WTC11 (cell line): Measurements from ENCODE around the gene PDK2. TPM values are rescaled to one million over a fixed set of nuclear protein-coding genes. Genes with fewer than 3 reads are reported as not detected.

Source experiments
- ATAC-seq: fragments of 200-7000 bp; cut with Tn5 transposase; 2 replicates; pipeline ENCODE4 v1.10.0; 2021; ENCODE audit warnings: mild to moderate bottlenecking, moderate library complexity
- CTCF ChIA-PET: fragments of 300-600 bp; sonication (Branson Sonifier 250); formaldehyde crosslinking; loops from one replicate; lab custom pipeline; 2021; ENCODE audit warnings: antibody characterized with exemption; lab: Charles Lee
- POLR2A ChIA-PET: fragments of 350-600 bp; sonication (Branson Sonifier 250); formaldehyde crosslinking; loops from one replicate; lab custom pipeline; 2021; ENCODE audit warnings: antibody characterized with exemption; lab: Charles Lee
- DNase-seq: peaks from one replicate; pipeline ENCODE4 v3.0.0; 2021; ENCODE audit warnings: low spot score
- H3K27ac Mint-ChIP-seq: 2 replicates; pipeline ENCODE4 v1.8.0; 2021; ENCODE audit warnings: mixed read lengths
- H3K27me3 Mint-ChIP-seq: 2 replicates; pipeline ENCODE4 v1.8.0; 2021; ENCODE audit warnings: low read depth, mild to moderate bottlenecking, moderate library complexity, mixed read lengths
- H3K36me3 Mint-ChIP-seq: 2 replicates; pipeline ENCODE4 v1.8.0; 2021; ENCODE audit warnings: mixed read lengths
- H3K4me1 Mint-ChIP-seq: 2 replicates; pipeline ENCODE4 v1.8.0; 2022; ENCODE audit warnings: mixed read lengths
- H3K4me3 Mint-ChIP-seq: 2 replicates; pipeline ENCODE4 v1.8.0; 2021; ENCODE audit warnings: mild to moderate bottlenecking, moderate library complexity, mixed read lengths
- H3K9me3 Mint-ChIP-seq: 2 replicates; pipeline ENCODE4 v1.8.0; 2021; ENCODE audit warnings: mixed read lengths
- CREM ChIP-seq: sonication (generic); formaldehyde crosslinking; IDR thresholded peaks from 2 replicates; pipeline ENCODE4 v1.8.1; 2022; ENCODE audit warnings: mild to moderate bottlenecking, missing genetic modification reagents, moderate library complexity
- CTCF ChIP-seq: fragments of 200-600 bp; IDR thresholded peaks from 2 replicates; pipeline ENCODE4 v1.8.0; 2022; ENCODE audit warnings: antibody characterized with exemption
- E2F5 ChIP-seq: sonication (generic); formaldehyde crosslinking; IDR thresholded peaks from 2 replicates; pipeline ENCODE4 v1.8.1; 2022; ENCODE audit warnings: mild to moderate bottlenecking, moderate library complexity, missing genetic modification reagents
- ELF4 ChIP-seq: sonication (generic); formaldehyde crosslinking; IDR thresholded peaks from 2 replicates; pipeline ENCODE4 v1.8.1; 2022; ENCODE audit warnings: low read depth, mild to moderate bottlenecking, moderate library complexity, missing genetic modification reagents
- GTF2I ChIP-seq: fragments of 250-450 bp; sonication (Bioruptor Pico); conservative IDR thresholded peaks from 2 replicates; pipeline ENCODE4 v1.4.0; 2021; ENCODE audit warnings: mild to moderate bottlenecking
- MXD4 ChIP-seq: fragments of 250-450 bp; sonication (Bioruptor Pico); IDR thresholded peaks from 2 replicates; pipeline ENCODE4 v1.8.0; 2021; ENCODE audit warnings: mild to moderate bottlenecking, moderate library complexity, borderline replicate concordance
- OVOL2 ChIP-seq: fragments of 250-450 bp; sonication (Bioruptor Pico); IDR thresholded peaks from 2 replicates; pipeline ENCODE4 v1.9.0; 2021; ENCODE audit warnings: mild to moderate bottlenecking, borderline replicate concordance
- SMAD3 ChIP-seq: sonication (generic); formaldehyde crosslinking; IDR thresholded peaks from 2 replicates; pipeline ENCODE4 v1.8.0; 2022; ENCODE audit warnings: missing genetic modification reagents, mild to moderate bottlenecking, borderline replicate concordance
- SOX15 ChIP-seq: fragments of 250-450 bp; sonication (Bioruptor Pico); IDR thresholded peaks from 2 replicates; pipeline ENCODE4 v1.9.0; 2021; ENCODE audit warnings: mild to moderate bottlenecking
- TCF7 ChIP-seq: sonication (generic); formaldehyde crosslinking; IDR thresholded peaks from 2 replicates; pipeline ENCODE4 v1.8.0; 2022; ENCODE audit warnings: mild to moderate bottlenecking, low read depth, missing genetic modification reagents, moderate library complexity
- TEAD4 ChIP-seq: sonication (generic); formaldehyde crosslinking; IDR thresholded peaks from 2 replicates; pipeline ENCODE4 v1.8.0; 2022; ENCODE audit warnings: mild to moderate bottlenecking, missing genetic modification reagents
- ZBTB21 ChIP-seq: sonication (generic); formaldehyde crosslinking; IDR thresholded peaks from 2 replicates; pipeline ENCODE4 v1.8.1; 2023; ENCODE audit warnings: mild to moderate bottlenecking, missing genetic modification reagents, borderline replicate concordance
- ZMAT4 ChIP-seq: fragments of 250-450 bp; sonication (Bioruptor Pico); IDR thresholded peaks from 2 replicates; pipeline ENCODE4 v1.9.0; 2021; ENCODE audit warnings: mild to moderate bottlenecking
- ZNF232 ChIP-seq: sonication (generic); formaldehyde crosslinking; IDR thresholded peaks from 2 replicates; pipeline ENCODE4 v1.8.0; 2022; ENCODE audit warnings: mild to moderate bottlenecking, missing genetic modification reagents
- ZNF512 ChIP-seq: sonication (generic); formaldehyde crosslinking; IDR thresholded peaks from 2 replicates; pipeline ENCODE4 v1.8.1; 2022; ENCODE audit warnings: missing genetic modification reagents, borderline replicate concordance
- total RNA-seq: library from RNA; stranded (reverse); gene quantifications from 3 replicates; pipeline ENCODE4 v1.2.3, GENCODE V29; 2021
- TF ChIP-seq, protein P1 (sequence below): fragments of 250-450 bp; sonication (Bioruptor Pico); conservative IDR thresholded peaks from 2 replicates; pipeline ENCODE4 v1.9.0; 2021; ENCODE audit warnings: mild to moderate bottlenecking
- TF ChIP-seq, protein P2 (sequence below): sonication (generic); formaldehyde crosslinking; IDR thresholded peaks from 2 replicates; pipeline ENCODE4 v1.8.0; 2023; ENCODE audit warnings: mild to moderate bottlenecking, missing genetic modification reagents
- TF ChIP-seq, protein P3 (sequence below): fragments of 250-450 bp; sonication (Bioruptor Pico); IDR thresholded peaks from 2 replicates; pipeline ENCODE4 v1.9.0; 2021; ENCODE audit warnings: mild to moderate bottlenecking, borderline replicate concordance
- TF ChIP-seq, protein P4 (sequence below): sonication (generic); formaldehyde crosslinking; IDR thresholded peaks from 2 replicates; pipeline ENCODE4 v1.8.0; 2022; ENCODE audit warnings: mild to moderate bottlenecking, missing genetic modification reagents

The PDK2 gene
- total RNA-seq, 1 experiment from 2014 or later = 16.6 TPM

GRCh38 chr17:50097926-50098325 lies 2.8 kb downstream of the PDK2 start (continued):
- TF ChIP-seq, protein P1, sequence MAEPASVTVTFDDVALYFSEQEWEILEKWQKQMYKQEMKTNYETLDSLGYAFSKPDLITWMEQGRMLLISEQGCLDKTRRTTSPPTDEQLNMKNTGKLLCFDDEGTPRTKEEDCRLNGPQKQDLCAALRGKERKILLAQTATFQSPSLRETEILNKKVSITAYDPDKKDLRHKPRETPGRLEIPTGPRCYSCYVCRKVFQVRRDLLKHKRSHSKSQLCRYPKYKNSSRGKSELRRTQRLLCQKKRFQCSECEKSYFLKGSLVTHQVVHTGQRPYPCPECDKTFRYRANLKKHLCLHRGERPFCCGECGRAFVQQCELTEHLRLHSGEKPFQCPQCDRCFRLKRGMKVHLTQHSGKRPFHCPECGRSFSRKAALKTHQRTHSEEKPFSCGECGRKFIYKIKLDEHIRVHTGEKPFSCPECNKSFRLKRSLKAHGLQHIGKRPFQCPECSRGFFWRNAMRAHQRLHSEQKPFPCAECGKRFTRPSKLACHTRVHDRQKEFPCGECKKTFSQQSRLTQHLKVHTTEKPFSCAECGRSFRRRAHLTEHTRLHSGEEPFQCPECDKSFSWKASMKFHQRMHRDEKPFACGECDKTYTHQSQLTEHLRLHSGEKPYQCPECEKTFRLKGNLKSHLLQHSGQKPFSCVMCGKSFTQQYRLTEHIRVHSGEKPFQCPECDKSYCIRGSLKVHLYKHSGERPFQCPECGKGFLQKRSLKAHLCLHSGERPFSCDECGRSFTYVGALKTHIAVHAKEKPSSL (CRISPR knock-in tag) = no peak
- TF ChIP-seq, protein P2, sequence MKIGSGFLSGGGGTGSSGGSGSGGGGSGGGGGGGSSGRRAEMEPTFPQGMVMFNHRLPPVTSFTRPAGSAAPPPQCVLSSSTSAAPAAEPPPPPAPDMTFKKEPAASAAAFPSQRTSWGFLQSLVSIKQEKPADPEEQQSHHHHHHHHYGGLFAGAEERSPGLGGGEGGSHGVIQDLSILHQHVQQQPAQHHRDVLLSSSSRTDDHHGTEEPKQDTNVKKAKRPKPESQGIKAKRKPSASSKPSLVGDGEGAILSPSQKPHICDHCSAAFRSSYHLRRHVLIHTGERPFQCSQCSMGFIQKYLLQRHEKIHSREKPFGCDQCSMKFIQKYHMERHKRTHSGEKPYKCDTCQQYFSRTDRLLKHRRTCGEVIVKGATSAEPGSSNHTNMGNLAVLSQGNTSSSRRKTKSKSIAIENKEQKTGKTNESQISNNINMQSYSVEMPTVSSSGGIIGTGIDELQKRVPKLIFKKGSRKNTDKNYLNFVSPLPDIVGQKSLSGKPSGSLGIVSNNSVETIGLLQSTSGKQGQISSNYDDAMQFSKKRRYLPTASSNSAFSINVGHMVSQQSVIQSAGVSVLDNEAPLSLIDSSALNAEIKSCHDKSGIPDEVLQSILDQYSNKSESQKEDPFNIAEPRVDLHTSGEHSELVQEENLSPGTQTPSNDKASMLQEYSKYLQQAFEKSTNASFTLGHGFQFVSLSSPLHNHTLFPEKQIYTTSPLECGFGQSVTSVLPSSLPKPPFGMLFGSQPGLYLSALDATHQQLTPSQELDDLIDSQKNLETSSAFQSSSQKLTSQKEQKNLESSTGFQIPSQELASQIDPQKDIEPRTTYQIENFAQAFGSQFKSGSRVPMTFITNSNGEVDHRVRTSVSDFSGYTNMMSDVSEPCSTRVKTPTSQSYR (CRISPR knock-in tag) = no peak
- TF ChIP-seq E2F5 (CRISPR knock-in tag) (no peak), ZMAT4 (CRISPR knock-in tag) (no peak)
- TF ChIP-seq, protein P3, sequence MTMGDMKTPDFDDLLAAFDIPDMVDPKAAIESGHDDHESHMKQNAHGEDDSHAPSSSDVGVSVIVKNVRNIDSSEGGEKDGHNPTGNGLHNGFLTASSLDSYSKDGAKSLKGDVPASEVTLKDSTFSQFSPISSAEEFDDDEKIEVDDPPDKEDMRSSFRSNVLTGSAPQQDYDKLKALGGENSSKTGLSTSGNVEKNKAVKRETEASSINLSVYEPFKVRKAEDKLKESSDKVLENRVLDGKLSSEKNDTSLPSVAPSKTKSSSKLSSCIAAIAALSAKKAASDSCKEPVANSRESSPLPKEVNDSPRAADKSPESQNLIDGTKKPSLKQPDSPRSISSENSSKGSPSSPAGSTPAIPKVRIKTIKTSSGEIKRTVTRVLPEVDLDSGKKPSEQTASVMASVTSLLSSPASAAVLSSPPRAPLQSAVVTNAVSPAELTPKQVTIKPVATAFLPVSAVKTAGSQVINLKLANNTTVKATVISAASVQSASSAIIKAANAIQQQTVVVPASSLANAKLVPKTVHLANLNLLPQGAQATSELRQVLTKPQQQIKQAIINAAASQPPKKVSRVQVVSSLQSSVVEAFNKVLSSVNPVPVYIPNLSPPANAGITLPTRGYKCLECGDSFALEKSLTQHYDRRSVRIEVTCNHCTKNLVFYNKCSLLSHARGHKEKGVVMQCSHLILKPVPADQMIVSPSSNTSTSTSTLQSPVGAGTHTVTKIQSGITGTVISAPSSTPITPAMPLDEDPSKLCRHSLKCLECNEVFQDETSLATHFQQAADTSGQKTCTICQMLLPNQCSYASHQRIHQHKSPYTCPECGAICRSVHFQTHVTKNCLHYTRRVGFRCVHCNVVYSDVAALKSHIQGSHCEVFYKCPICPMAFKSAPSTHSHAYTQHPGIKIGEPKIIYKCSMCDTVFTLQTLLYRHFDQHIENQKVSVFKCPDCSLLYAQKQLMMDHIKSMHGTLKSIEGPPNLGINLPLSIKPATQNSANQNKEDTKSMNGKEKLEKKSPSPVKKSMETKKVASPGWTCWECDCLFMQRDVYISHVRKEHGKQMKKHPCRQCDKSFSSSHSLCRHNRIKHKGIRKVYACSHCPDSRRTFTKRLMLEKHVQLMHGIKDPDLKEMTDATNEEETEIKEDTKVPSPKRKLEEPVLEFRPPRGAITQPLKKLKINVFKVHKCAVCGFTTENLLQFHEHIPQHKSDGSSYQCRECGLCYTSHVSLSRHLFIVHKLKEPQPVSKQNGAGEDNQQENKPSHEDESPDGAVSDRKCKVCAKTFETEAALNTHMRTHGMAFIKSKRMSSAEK (CRISPR knock-in tag) = no peak

DNA sequence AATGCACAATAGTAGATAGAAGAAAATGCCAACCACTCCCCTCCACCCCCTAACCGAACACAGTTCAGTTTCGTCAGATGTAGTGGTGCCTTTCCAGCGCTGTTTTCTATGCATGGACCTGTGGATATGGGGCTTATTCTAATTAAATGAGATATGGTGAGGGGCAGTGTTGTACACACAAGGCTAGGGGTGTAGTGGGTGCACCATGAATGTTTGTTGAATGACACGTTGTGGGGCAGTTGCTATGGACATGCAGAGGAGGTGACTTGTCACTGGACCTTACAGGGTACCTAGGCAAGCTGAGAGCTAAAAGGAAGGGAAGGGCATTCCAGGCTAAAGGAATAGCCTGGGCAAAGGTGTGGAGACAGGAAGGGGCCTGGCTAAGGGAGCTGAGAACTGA lies 3.4 kb downstream of the PDK2 start:
- ATAC-seq (no peak), DNase-seq (no peak)
- Mint-ChIP-seq H3K4me1 (peaks cover 21% of the 10 kb centered on the region), H3K9me3 (no peaks in the 10 kb centered on the region), H3K27me3 (no peaks in the 10 kb centered on the region), H3K27ac (no peak overlapping the region), H3K36me3 (no peaks in the 10 kb centered on the region), H3K4me3 (no peak overlapping the region)
- ChIA-PET CTCF (interaction anchor here (1.2 to 1.7 kb wide), 2 partner anchors 17 to 19 kb away, joined by 4 read pairs; no protein-coding TSS in a partner anchor), POLR2A (no interaction called here)
- TF ChIP-seq TEAD4 (CRISPR knock-in tag) = no peak
- no peak for TF ChIP-seq SOX15 (CRISPR knock-in tag)
- TF ChIP-seq SMAD3 (CRISPR knock-in tag) = no peak
- no peak for TF ChIP-seq TCF7 (CRISPR knock-in tag)
- TF ChIP-seq ZNF232 = no peak
- no peak for TF ChIP-seq E2F5 (CRISPR knock-in tag)
- TF ChIP-seq MXD4 (CRISPR knock-in tag) = no peak
- TF ChIP-seq ZNF512 (CRISPR knock-in tag) = no peak
- TF ChIP-seq CTCF = no peak
- TF ChIP-seq, protein P4, sequence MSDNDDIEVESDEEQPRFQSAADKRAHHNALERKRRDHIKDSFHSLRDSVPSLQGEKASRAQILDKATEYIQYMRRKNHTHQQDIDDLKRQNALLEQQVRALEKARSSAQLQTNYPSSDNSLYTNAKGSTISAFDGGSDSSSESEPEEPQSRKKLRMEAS = no peak
- TF ChIP-seq GTF2I (CRISPR knock-in tag) = no peak
- TF ChIP-seq CREM (CRISPR knock-in tag) = no peak
- TF ChIP-seq ELF4 (CRISPR knock-in tag) = no peak
- TF ChIP-seq ZBTB21 (CRISPR knock-in tag) = no peak
- TF ChIP-seq OVOL2 = no peak
